ENCODE data around the gene TNNT3. TPM values are rescaled to one million over a fixed set of nuclear protein-coding genes. Genes with fewer than 3 reads are reported as not detected.

TNNT3 gene
- total and polyA plus RNA-seq, 4 experiments from 2014 or later, result 9.3 to 10.5 TPM; not detected in 2

- no peak overlapping the region for H3K27ac ChIP-seq (ENCODE audit: low read depth, low read length)
- no peaks in the 10 kb centered on the region for H3K36me3 Mint-ChIP-seq
- H3K4me3 Mint-ChIP-seq, result no peak overlapping the region
- no peak overlapping the region for H3K27ac Mint-ChIP-seq
- no peak for DNase-seq
- ChIA-PET CTCF (ENCODE audit: partially characterized antibody) (no interaction called here), POLR2A (ENCODE audit: partially characterized antibody) (interaction anchor here (0.6 to 2.8 kb wide), 7 partner anchors 28 to 77 kb away, joined by 3 to 63 read pairs (median 6); partner anchors contain the start of genes LSP1 and PRR33)
- peaks cover 7 to 15% (median 11%) of the 10 kb centered on the region in 4 donors for H3K4me1 Mint-ChIP-seq
- no peak overlapping the region for H3K4me3 ChIP-seq (ENCODE audit: low read length in 2 of 2)
- H3K27me3 Mint-ChIP-seq, result peaks cover 7 to 9% of the 10 kb centered on the region in 2 donors
- H3K27me3 ChIP-seq (ENCODE audit: insufficient read depth, low read length), result no peaks in the 10 kb centered on the region
- peaks cover 0 to 2% (median 0%) of the 10 kb centered on the region in 8 donors for H3K9me3 Mint-ChIP-seq
- no peaks in the 10 kb centered on the region for H3K36me3 ChIP-seq (ENCODE audit: insufficient read depth, low read length)
- no peaks in the 10 kb centered on the region for H3K4me1 ChIP-seq (ENCODE audit: insufficient read depth, low read length)
- H3K9me3 ChIP-seq (ENCODE audit: control insufficient read depth in 1 of 2, low read length in 2 of 2), result no peaks in the 10 kb centered on the region
- intact Hi-C loops (cut with micrococcal nuclease), result loop anchor here (1.0 to 5.0 kb wide), 3 partner anchors 36 to 81 kb away; partner anchors contain the start of gene LSP1
Measured at GRCh38 chr11:1918436-1919315, 827 bp upstream of the TNNT3 start.

- peak in 1 of 5 donors; percentile 26 for DNase-seq
Measured at GRCh38 chr11:1920128-1920908, 815 bp downstream of the TNNT3 start.

GRCh38 chr11:1920909-1921573 is 1.5 kb downstream of the TNNT3 start:
- POLR2A ChIA-PET (ENCODE audit: partially characterized antibody), result interaction anchor here (1.3 to 2.7 kb wide), 4 partner anchors 31 to 71 kb away, joined by 3 to 19 read pairs (median 7); partner anchors contain the start of gene PRR33
- H3K27ac Mint-ChIP-seq, result peak overlapping the region in 1 of 7 donors; percentile 40
- H3K9me3 Mint-ChIP-seq, result no peaks in the 10 kb centered on the region
- CTCF ChIA-PET (ENCODE audit: partially characterized antibody), result interaction anchor here (0.8 to 2.4 kb wide), 7 partner anchors 17 to 231 kb away, joined by 3 to 8 read pairs (median 4); no protein-coding TSS in a partner anchor
- peaks cover 4 to 8% (median 8%) of the 10 kb centered on the region in 4 donors for H3K4me1 Mint-ChIP-seq
- intact Hi-C loops (cut with micrococcal nuclease), result no loop called here
- no peaks in the 10 kb centered on the region for H3K27me3 ChIP-seq (ENCODE audit: insufficient read depth, low read length)
- no peak overlapping the region for H3K27ac ChIP-seq (ENCODE audit: low read depth, low read length)
- no peaks in the 10 kb centered on the region for H3K36me3 ChIP-seq (ENCODE audit: insufficient read depth, low read length)
- DNase-seq, result peak in 1 of 5 donors; percentile 33
- no peaks in the 10 kb centered on the region for H3K9me3 ChIP-seq (ENCODE audit: control insufficient read depth in 1 of 2, low read length in 2 of 2)
- H3K4me1 ChIP-seq (ENCODE audit: insufficient read depth, low read length), result no peaks in the 10 kb centered on the region
- peaks cover 0 to 7% of the 10 kb centered on the region in 2 donors for H3K27me3 Mint-ChIP-seq
- no peaks in the 10 kb centered on the region for H3K36me3 Mint-ChIP-seq
- no peak overlapping the region for H3K4me3 ChIP-seq (ENCODE audit: low read length in 2 of 2)
- H3K4me3 Mint-ChIP-seq, result no peak overlapping the region

More at GRCh38 chr11:1920128-1920908, 815 bp downstream of the TNNT3 start:
- no peaks in the 10 kb centered on the region for H3K27me3 ChIP-seq (ENCODE audit: insufficient read depth, low read length)
- Mint-ChIP-seq H3K36me3 (no peaks in the 10 kb centered on the region), H3K4me1 (peaks cover 7 to 13% (median 11%) of the 10 kb centered on the region in 4 donors), H3K27ac (no peak overlapping the region), H3K4me3 (peak overlapping the region in 1 of 8 donors; percentile 26), H3K9me3 (no peaks in the 10 kb centered on the region), H3K27me3 (peaks cover 0 to 7% of the 10 kb centered on the region in 2 donors)
- no peak overlapping the region for H3K4me3 ChIP-seq (ENCODE audit: low read length in 2 of 2)
- H3K36me3 ChIP-seq (ENCODE audit: insufficient read depth, low read length), result no peaks in the 10 kb centered on the region
- H3K9me3 ChIP-seq (ENCODE audit: control insufficient read depth in 1 of 2, low read length in 2 of 2), result no peaks in the 10 kb centered on the region
- POLR2A ChIA-PET (ENCODE audit: partially characterized antibody), result interaction anchor here (1.3 to 2.4 kb wide), 3 partner anchors 30 to 38 kb away, joined by 5 to 19 read pairs (median 6); partner anchors contain the start of gene PRR33
- H3K27ac ChIP-seq (ENCODE audit: low read depth, low read length), result no peak overlapping the region
- intact Hi-C loops (cut with micrococcal nuclease), result no loop called here
- no peaks in the 10 kb centered on the region for H3K4me1 ChIP-seq (ENCODE audit: insufficient read depth, low read length)
- CTCF ChIA-PET (ENCODE audit: partially characterized antibody), result interaction anchor here (1.2 to 2.4 kb wide), 2 partner anchors 227 to 231 kb away, joined by 3 to 8 read pairs; no protein-coding TSS in a partner anchor

GRCh38 chr11:1921574-1922141 is 2.2 kb downstream of the TNNT3 start:
- Mint-ChIP-seq H3K9me3 (no peaks in the 10 kb centered on the region), H3K27ac (peak overlapping the region in 2 of 7 donors; percentile 31 to 40), H3K4me1 (peaks cover 4 to 8% (median 7%) of the 10 kb centered on the region in 4 donors), H3K4me3 (no peak overlapping the region), H3K36me3 (no peaks in the 10 kb centered on the region), H3K27me3 (peaks cover 0 to 7% of the 10 kb centered on the region in 2 donors)
- H3K4me1 ChIP-seq (ENCODE audit: insufficient read depth, low read length), result no peaks in the 10 kb centered on the region
- no peaks in the 10 kb centered on the region for H3K36me3 ChIP-seq (ENCODE audit: insufficient read depth, low read length)
- no peak overlapping the region for H3K27ac ChIP-seq (ENCODE audit: low read depth, low read length)
- ChIA-PET CTCF (ENCODE audit: partially characterized antibody) (interaction anchor here (0.8 to 2.4 kb wide), 9 partner anchors 18 to 230 kb away, joined by 3 to 8 read pairs (median 4); no protein-coding TSS in a partner anchor), POLR2A (ENCODE audit: partially characterized antibody) (interaction anchor here (1.1 to 2.7 kb wide), 5 partner anchors 31 to 71 kb away, joined by 3 to 19 read pairs (median 5); partner anchors contain the start of gene PRR33)
- DNase-seq, result peak in 1 of 5 donors; percentile 25
- H3K4me3 ChIP-seq (ENCODE audit: low read length in 2 of 2), result no peak overlapping the region
- intact Hi-C loops (cut with micrococcal nuclease), result no loop called here
- no peaks in the 10 kb centered on the region for H3K27me3 ChIP-seq (ENCODE audit: insufficient read depth, low read length)
- no peaks in the 10 kb centered on the region for H3K9me3 ChIP-seq (ENCODE audit: control insufficient read depth in 1 of 2, low read length in 2 of 2)

- DNase-seq, result peak in 1 of 5 donors; percentile 12
- no peaks in the 10 kb centered on the region for H3K36me3 ChIP-seq (ENCODE audit: insufficient read depth, low read length)
- no peak overlapping the region for H3K27ac ChIP-seq (ENCODE audit: low read depth, low read length)
- no peaks in the 10 kb centered on the region for H3K4me1 ChIP-seq (ENCODE audit: insufficient read depth, low read length)
- H3K27ac Mint-ChIP-seq, result peak overlapping the region in 4 of 7 donors; percentile 23 to 42 (median 29)
- H3K27me3 ChIP-seq (ENCODE audit: insufficient read depth, low read length), result no peaks in the 10 kb centered on the region
- peaks cover 0 to 7% of the 10 kb centered on the region in 2 donors for H3K27me3 Mint-ChIP-seq
- H3K4me3 Mint-ChIP-seq, result no peak overlapping the region
- POLR2A ChIA-PET (ENCODE audit: partially characterized antibody), result interaction anchor here (0.9 to 2.7 kb wide), 4 partner anchors 32 to 69 kb away, joined by 3 to 19 read pairs (median 6); partner anchors contain the start of gene PRR33
- CTCF ChIA-PET (ENCODE audit: partially characterized antibody), result interaction anchor here (0.9 to 2.4 kb wide), 5 partner anchors 25 to 229 kb away, joined by 4 to 8 read pairs (median 4); no protein-coding TSS in a partner anchor
- H3K9me3 Mint-ChIP-seq, result no peaks in the 10 kb centered on the region
- intact Hi-C loops (cut with micrococcal nuclease), result no loop called here
- H3K9me3 ChIP-seq (ENCODE audit: control insufficient read depth in 1 of 2, low read length in 2 of 2), result no peaks in the 10 kb centered on the region
- no peaks in the 10 kb centered on the region for H3K36me3 Mint-ChIP-seq
- no peak overlapping the region for H3K4me3 ChIP-seq (ENCODE audit: low read length in 2 of 2)
- H3K4me1 Mint-ChIP-seq, result peaks cover 4 to 8% (median 7%) of the 10 kb centered on the region in 4 donors
Measured at GRCh38 chr11:1922481-1923081, 3.1 kb downstream of the TNNT3 start.
